DOHH2 (cell line): ENCODE results near the gene COBLL1.

Source experiments
- CTCF ChIP-seq: fragments of 200-600 bp; sonication (generic); IDR thresholded peaks from one replicate; pipeline ENCODE4 v1.5.1; 2014; ENCODE audit warnings: antibody characterized with exemption, mild to moderate bottlenecking, low read depth, low read length; ENCODE audit not compliant: poor library complexity, severe bottlenecking
- EZH2phosphoT487 ChIP-seq: fragments of 200-600 bp; sonication (generic); IDR thresholded peaks from 2 replicates; pipeline ENCODE4 v1.6.1; 2017; ENCODE audit warnings: borderline replicate concordance, mild to moderate bottlenecking, antibody characterized with exemption, low read length, moderate library complexity, mixed read lengths

GRCh38 chr2:164794432-164795231 is 47.0 kb downstream of the COBLL1 start:
- no peak for TF ChIP-seq CTCF
- no peak for TF ChIP-seq EZH2phosphoT487
